Sciatic nerve (tissue), 2 donors: ENCODE results near the gene SMCHD1. TPM values are rescaled to one million over a fixed set of nuclear protein-coding genes. Genes with fewer than 3 reads are reported as not detected.
A peak's percentile ranks its signal among the peaks of the same experiment; 100 is the strongest.
"Not testable (repeated sequence)": the region's sequence is repeated elsewhere in the genome, so short reads cannot be mapped to it uniquely, and the experiment has no call there.

Source experiments
- ATAC-seq: fragments of 200-7000 bp; cut with Tn5 transposase; one replicate; pipeline ENCODE4 v1.9.1; 2020; ENCODE audit warnings: mild to moderate bottlenecking, moderate library complexity
- DNase-seq: peaks from one replicate; pipeline ENCODE4 v3.0.0-alpha.2; 2020; ENCODE audit warnings: low spot score
- intact Hi-C: fragments of 100-400 bp; cut with DNase I; formaldehyde crosslinking; loops from one replicate; pipeline ENCODE4 v1.14.2; 2022
- total RNA-seq: library from RNA; stranded (reverse); fragmentation: NEBNext Ultra II Directional; extraction: Animal tissue kit (Norgen Biotek cat#: 25700); gene quantifications from one replicate; pipeline ENCODE4 v1.2.1, GENCODE V29; 2021
- donor health status: DM: no; HTN: no; CAD: no.
- donor health status: DM: no; HTN: no; CAD: no.

Gene SMCHD1
- total RNA-seq, 1 donor from 2014 or later, result 93.2 TPM

DNA sequence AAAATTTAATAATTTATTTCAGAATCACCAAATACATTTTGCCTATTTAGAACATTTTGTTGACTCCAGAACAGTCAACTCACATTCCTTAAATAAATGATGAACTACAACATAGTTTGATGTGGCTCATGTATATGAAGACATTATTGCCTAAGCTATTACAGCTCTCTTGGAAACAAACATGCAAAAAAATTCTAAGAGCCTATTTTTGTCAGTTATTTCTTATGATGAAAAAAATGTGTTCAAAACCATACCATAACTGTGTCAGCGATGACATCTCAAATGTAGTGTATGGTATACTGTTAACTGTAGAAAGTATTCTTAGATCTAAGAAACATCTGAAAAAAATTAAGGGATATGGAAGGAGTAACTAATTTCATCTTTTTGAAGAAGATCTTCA is 185.0 kb downstream of the SMCHD1 start:
- DNase-seq (no peak), ATAC-seq (no peak)
- intact Hi-C loops, result no loop called here

DNA sequence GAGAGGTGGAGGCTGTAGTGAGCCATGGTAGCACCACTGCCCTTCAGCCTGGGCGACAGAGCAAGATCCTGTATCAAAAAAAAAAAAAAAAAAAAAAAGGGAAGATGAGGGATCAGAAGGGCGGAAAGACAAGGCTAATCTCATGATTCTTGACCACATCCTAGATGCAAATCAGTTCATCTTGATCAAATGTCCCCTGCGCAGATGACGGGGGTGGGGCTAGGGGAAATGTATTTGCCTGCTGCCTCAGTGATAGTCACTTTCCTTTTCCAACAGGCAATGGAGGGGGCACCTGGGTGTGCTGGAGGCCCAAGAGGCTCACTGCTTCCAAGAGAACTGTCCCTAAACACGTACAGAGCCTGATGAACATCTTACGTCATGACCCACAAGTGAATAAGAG is 187.6 kb downstream of the SMCHD1 start:
- intact Hi-C loops, result no loop called here
- no peak for DNase-seq
- ATAC-seq, result no peak

DNA sequence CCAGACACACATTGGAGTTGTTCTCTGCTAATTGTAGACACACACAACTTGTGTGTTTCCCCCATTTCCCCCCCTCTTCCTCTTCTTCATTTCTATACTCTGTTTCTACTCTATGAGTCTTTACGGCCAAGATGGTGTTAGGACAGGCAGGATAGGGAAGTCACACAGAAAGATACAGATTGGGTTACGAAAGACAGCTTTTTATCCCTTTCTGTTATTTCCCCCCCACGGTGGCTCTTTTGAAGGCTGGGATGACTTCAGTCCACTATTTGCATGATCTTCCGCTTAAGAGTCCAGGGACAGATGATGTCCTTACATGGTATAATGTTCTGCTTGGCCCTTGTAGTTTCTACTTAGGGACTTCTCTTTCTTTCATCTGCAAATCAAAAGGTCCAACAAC is 189.6 kb downstream of the SMCHD1 start:
- intact Hi-C loops, result no loop called here
- DNase-seq (no peak), ATAC-seq (peak; percentile 5)

DNA sequence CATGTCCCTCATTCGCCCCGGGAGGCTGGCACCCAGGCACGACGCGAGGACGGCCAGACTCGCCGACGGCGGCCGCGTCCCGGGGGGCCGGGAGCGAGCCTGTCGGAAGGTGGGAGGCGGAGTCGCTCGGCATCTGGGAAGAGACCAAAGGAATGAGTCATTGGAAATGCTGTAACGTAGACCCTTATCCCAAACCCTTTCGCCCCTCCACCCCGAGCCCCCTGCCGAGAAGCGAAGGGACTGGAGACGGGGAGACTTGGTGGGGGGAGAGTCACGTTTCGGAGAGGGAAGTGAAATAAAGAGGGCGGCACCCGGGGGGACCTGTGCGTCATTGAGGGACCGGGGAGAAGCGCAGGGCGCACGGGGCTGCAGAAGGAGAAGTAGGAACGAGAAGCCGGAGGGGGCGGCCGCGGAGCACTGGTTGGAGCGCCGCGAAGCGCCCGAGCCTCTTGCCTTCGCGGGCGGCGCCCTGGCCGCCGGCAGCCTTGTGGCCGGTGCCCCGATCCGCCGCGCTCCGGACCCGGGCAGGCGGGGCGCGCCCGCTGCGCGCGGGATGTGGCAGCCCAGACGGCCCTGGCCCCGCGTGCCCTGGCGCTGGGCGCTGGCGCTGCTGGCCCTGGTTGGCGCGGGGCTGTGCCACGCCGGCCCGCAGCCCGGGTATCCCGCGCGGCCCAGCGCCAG is 191.2 kb downstream of the SMCHD1 start, which contains the start of gene EMILIN2:
Gene EMILIN2, plus strand, starts transcription at position 371 of the 681 bp plus-strand sequence. Its CDS starts 183 bp downstream, at position 554.
- ATAC-seq (peak; percentile 77), DNase-seq (peak; percentile 87)
- intact Hi-C loops, result no loop called here

DNA sequence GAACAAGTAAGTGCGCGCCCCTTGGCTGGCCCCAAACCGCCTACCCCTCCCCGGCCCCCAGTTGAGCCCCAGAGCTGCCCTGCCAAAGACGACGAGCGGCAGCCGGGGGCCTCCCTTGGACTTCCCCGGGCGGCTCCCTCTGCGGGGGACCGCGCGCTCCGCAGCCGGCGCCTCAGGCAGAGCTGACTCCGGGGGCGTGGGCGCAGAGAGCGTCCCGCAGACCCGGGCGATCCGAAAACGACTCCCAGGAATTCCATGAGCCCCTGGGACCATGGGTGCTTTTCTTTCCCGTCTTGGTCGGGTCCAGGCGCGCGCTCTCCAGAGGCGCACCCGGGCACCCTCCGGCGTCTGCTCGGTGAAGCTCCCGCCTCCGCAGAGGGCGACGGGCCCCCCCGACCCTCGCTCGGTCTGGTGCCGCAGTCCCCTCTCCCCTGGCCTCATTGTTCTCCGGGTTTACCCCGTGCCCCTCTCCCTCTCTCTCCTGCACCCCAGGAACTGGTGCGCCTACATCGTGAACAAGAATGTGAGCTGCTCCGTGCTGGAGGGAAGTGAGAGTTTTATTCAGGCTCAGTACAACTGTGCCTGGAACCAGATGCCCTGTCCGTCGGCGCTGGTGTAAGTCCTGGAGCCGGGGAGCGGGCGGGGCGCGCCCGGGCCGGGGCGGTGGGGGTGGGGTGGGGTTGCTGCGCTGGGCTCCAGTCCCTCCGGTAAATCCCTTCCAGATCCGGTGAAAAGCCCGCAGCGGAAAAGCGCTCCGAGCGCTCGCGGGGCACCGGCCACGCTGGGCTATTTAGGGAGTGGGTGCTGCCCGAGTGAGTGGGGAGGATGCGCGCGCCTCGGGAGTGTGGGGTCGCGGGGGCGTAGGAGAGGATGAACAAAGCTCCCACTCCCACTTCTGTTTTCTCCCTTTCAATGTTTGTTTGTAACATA is 192.1 kb downstream of the SMCHD1 start:
- DNase-seq (peak; percentile 66), ATAC-seq (peak; percentile 67)
- intact Hi-C loops, result no loop called here

DNA sequence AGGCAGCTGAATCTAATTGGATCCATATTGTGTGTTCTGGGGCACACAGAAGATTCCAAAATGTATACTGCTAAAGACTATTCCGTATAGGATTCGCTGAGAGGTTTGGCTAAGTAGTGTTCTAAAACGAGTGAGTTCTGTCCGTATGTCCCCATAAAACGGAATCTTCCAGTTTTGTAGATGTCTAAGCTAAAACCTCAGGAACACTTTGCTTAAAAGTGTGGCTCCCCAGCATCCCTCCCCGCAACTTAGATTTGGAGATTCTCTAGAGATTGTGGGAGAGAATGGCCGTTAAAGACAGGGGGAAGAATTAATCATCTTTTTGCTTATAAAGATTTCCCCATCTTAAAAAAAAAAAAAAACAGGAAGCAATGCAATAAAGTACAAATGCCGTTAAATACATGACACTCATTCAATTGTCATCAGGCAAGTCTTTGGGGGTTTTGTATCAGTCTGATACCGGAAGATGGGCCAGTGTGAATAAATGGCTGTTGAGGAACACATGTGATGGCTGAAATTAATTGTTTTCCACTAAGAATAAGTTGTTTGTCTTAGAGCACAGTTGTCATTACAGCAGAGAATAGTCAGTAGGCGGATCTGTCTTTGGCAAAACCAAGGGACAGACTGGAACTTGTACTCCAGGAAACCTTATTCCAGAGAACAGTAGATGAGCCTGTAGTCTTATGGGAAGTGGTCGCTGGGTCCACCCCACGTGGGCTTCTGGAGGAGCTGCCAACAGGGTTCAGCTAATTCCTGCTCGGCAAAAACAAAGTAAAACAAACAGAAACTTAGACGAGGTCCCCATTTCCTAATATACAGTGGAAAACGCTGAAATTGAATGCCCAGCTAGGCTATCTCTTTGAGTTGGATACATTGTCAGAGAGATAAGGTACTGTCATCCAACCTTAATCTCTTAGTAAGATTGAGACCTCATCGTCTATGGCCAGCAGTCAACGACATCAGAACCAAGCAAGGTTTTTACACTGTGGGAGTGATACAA is 193.0 kb downstream of the SMCHD1 start:
- ATAC-seq (no peak), DNase-seq (no peak)
- intact Hi-C loops, result no loop called here

DNA sequence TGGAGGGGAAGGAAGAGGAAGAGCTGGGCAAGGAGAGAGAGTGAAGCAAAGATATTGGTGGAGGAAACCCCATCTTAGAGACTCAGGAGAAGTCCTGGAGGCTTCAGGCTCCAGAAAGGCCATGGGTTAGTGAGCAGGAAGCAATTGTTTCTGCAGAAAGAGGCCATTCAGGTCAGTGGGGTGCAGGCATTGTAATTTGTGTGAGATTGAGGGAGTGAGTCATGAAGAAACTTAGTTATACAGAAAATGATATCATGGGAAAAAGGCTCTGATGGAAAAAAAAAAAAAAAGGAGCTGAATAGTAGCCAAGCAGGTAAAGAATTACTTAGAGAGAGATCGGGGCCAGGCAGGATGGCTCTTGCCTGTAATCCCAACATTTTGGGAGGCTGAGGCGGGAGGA is 195.3 kb downstream of the SMCHD1 start:
- DNase-seq, result no peak
- intact Hi-C loops, result no loop called here

DNA sequence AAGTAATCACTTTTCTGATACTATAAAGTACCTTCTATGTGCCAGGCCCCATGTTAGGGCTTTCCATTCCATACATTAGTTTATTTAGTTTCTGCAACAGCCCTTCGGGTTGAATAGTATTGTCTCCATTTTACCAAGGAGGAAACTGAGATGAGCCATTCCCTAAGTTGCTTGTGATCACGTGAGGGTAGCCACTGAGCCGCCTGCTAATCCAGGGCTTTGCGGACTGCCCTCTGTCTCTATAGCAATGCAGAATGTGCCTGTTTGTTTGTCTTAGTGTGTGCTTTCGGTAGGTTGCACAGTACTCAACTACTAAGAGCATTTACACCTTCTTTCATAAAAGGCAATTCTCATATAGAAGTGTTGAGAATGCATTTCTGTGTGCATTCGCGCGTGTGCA is 196.2 kb downstream of the SMCHD1 start:
- DNase-seq (no peak), ATAC-seq (no peak)
- intact Hi-C loops, result no loop called here

More for the DNA sequence above, 195.3 kb downstream of the SMCHD1 start:
- ATAC-seq, result no peak

DNA sequence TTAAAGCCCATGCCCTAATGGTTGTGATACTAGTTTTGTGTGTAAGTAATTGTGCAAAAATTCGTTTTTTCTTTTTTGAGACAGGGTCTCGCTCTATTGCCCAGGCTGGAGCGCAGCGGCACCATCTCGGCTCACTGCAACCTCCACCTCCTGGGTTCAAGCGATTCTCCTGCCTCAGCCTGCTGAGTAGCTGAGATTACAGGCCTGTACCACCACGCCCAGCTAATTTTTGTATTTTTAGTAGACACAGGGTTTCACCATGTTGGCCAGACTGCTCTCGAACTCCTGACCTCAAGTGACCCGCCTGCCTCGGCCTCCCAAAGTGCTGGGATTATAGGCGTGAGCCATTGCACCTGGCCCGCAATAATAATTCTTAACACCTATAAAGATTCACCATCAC is 196.9 kb downstream of the SMCHD1 start:
- DNase-seq, intact Hi-C loops, ATAC-seq: not testable (repeated sequence)

DNA sequence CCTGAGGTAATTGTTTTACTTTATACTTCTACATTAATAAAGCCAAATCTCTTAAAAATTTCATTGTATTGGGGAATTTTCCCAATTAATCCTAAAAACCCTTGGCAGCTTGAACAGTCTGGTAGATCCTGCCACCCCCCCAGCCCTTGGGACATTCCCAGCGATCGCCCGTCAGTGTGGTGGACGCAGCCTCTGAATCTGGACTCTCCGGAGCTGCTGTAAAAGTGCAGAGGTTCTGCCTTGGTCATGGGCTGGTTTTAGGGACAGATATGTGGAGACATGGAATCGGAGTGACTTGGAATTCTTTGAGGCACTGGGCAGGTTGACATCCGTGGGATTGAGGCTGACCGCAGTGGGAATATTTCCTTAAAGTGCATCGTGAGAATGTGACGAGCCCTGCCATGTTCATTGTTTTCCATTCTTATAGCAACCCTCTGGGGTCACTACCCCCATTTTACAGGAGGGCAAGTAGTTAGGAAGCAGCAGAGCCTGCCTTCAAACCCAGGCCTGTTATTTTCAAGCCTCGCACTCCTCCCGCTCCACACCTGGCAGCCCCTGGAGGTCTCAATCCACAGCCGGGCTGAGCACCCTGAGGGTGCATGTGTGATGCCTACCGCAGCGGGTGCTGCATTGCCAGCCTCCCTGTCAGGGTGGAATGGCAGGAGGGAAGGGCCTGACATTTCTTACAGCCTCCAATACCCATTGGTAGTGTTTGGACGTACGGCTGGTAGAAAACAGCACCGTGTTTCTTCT is 197.8 kb downstream of the SMCHD1 start:
- ATAC-seq, result no peak
- intact Hi-C loops, result no loop called here
- DNase-seq, result no peak

DNA sequence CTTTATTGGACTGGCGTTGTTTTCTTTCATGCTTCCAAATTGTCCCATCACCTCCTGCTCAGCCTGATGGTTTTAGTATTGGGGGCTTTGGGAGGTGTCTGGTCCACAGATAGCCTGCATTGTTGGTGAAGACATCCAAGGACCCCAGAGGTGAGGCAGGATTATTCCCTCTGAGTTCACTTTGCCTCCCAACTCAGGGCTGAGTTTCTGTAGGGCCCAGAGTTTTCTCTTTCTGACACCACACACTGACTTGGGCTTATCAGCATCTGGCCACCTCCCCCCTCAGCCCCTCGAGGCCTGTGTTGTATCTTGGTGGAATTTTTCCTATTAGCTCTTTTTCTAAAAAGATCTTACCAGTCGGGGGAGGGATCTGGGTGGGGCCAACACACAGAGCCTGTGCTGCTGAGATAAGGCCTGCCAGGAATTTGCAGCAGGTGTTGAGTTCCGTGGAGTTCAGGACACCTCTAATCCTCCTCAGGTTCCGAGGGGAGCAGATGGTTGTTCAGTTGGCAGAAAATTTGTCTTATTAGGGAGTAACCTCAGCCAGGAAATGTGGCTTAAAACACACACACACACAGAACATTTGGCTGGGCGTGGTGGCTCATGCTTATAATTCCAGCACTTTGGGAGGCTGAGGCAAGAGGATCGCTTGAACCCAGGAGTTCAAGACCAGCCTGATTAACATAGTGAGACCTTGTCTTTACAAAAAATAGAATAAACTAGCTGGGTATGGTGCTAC is 198.6 kb downstream of the SMCHD1 start:
- DNase-seq (no peak), ATAC-seq (no peak)
- intact Hi-C loops, result no loop called here

Other genes with a start within 250 kb of the SMCHD1 start
- gene METTL4, start 84.2 kb upstream of the SMCHD1 start, total RNA-seq, result 12.4 TPM
- 1.3 TPM for gene NDC80, start 84.2 kb upstream of the SMCHD1 start, total RNA-seq
- 25.1 TPM for gene EMILIN2, start 191.3 kb downstream of the SMCHD1 start, total RNA-seq